DND-41 (cell line): ENCODE measurements around the gene PHF1.

ENCODE experiments used
- ATAC-seq: fragments of 200-7000 bp; cut with Tn5 transposase; 3 replicates; pipeline ENCODE4 v1.9.1; 2021; ENCODE audit warnings: low read depth; ENCODE audit not compliant: insufficient read depth
- DNase-seq: peaks from one replicate; pipeline ENCODE4 v3.0.0-alpha.2; 2020
- H2AFZ ChIP-seq: 2 replicates; pipeline ENCODE4 v1.6.0; 2012; ENCODE audit warnings: low read depth, low read length
- H3K27ac ChIP-seq: 2 replicates; pipeline ENCODE4 v1.5.1; 2012; ENCODE audit warnings: low read length, inconsistent platforms
- H3K27me3 ChIP-seq: fragments of 200-600 bp; sonication (generic); 2 replicates; pipeline ENCODE4 v1.6.0; 2012; ENCODE audit warnings: low read length, mild to moderate bottlenecking, inconsistent platforms; ENCODE audit not compliant: insufficient read depth, poor library complexity
- H3K36me3 ChIP-seq: 2 replicates; pipeline ENCODE4 v1.5.1; 2012; ENCODE audit warnings: low read length, inconsistent platforms; ENCODE audit not compliant: insufficient read depth
- H3K4me1 ChIP-seq: 2 replicates; pipeline ENCODE4 v1.5.1; 2012; ENCODE audit warnings: mild to moderate bottlenecking, low read length; ENCODE audit not compliant: insufficient read depth
- H3K4me2 ChIP-seq: 2 replicates; pipeline ENCODE4 v1.6.0; 2012; ENCODE audit warnings: mild to moderate bottlenecking, moderate library complexity, low read length, inconsistent platforms; ENCODE audit not compliant: insufficient read depth
- H3K4me3 ChIP-seq, 2 experiments: fragments of 200-600 bp in 1 of 2; shearing (Covaris generic) in 1 of 2; 2 replicates each; pipeline ENCODE4 v1.5.1; 2012 to 2016; ENCODE audit warnings: inconsistent platforms in 2 of 2, low read length in 2 of 2, mild to moderate bottlenecking in 2 of 2, low read depth in 1 of 2, moderate library complexity in 1 of 2
- H3K79me2 ChIP-seq: 2 replicates; pipeline ENCODE4 v1.6.0; 2012; ENCODE audit warnings: low read length, inconsistent platforms; ENCODE audit not compliant: insufficient read depth
- H3K9ac ChIP-seq: 2 replicates; pipeline ENCODE4 v1.6.0; 2012; ENCODE audit warnings: low read depth, mild to moderate bottlenecking, inconsistent platforms, low read length, moderate library complexity
- H3K9me3 ChIP-seq: 2 replicates; pipeline ENCODE4 v1.5.1; 2012; ENCODE audit warnings: low read length, moderate library complexity, mild to moderate bottlenecking, inconsistent platforms; ENCODE audit not compliant: insufficient read depth, severe bottlenecking
- H4K20me1 ChIP-seq: 2 replicates; pipeline ENCODE4 v1.6.0; 2012; ENCODE audit warnings: low read length; ENCODE audit not compliant: insufficient read depth
- CTCF ChIP-seq: IDR thresholded peaks from 2 replicates; pipeline ENCODE4 v1.5.1; 2012; ENCODE audit warnings: borderline replicate concordance, low read length, moderate library complexity, mild to moderate bottlenecking; ENCODE audit not compliant: poor library complexity, severe bottlenecking; ENCODE audit errors: extremely low read depth
- EZH2 ChIP-seq: IDR thresholded peaks from 3 replicates; pipeline ENCODE4 v1.6.1; 2012; ENCODE audit warnings: borderline replicate concordance, low read depth, mild to moderate bottlenecking, moderate library complexity, low read length, inconsistent platforms; ENCODE audit not compliant: severe bottlenecking

PHF1 gene

GRCh38 chr6:33390173-33390572, 20.6 kb upstream of the PHF1 start:
- Histone ChIP-seq H3K36me3 (peaks cover 29% of the 10 kb centered on the region), H4K20me1 (peaks cover 23% of the 10 kb centered on the region), H3K9me3 (no peaks in the 10 kb centered on the region), H3K79me2 (peaks cover 35% of the 10 kb centered on the region), H3K4me2 (no peak overlapping the region; the same call in 1 of the 2 replicates), H2AFZ (peak overlapping the region; percentile 79; the same call in 1 of the 2 replicates), H3K27ac (no peak overlapping the region), H3K4me1 (peaks cover 38% of the 10 kb centered on the region), H3K9ac (no peak overlapping the region), H3K27me3 (no peaks in the 10 kb centered on the region), H3K4me3 (no peak overlapping the region; a peak in 1 of 4 replicates)
- DNase-seq (no peak), ATAC-seq (no peak)
- TF ChIP-seq CTCF (no peak), EZH2 (no peak)

GRCh38 chr6:33390767-33391277, 20.0 kb upstream of the PHF1 start:
- peak overlapping the region; percentile 94 for H3K9ac ChIP-seq
- TF ChIP-seq EZH2 (no peak), CTCF (no peak)

GRCh38 chr6:33391278-33391921, 19.4 kb upstream of the PHF1 start, which contains the start of gene KIFC1:
Gene KIFC1, plus strand, starts transcription at chr6:33391823. Its CDS starts 163 bp downstream, at chr6:33391986.
- H3K9me3 ChIP-seq: no peaks in the 10 kb centered on the region
- H3K4me3 ChIP-seq: peak within 1 kb of the TSS; percentile 67 to 80
- H3K27ac ChIP-seq: peak within 1 kb of the TSS; percentile 97
- H3K36me3 ChIP-seq: peaks cover 40% of the 10 kb centered on the region
- H3K9ac ChIP-seq: peak within 1 kb of the TSS; percentile 94
- peaks cover 27% of the 10 kb centered on the region for H4K20me1 ChIP-seq
- TF ChIP-seq EZH2 (no peak), CTCF (peak; percentile 98)
- H2AFZ ChIP-seq: peak within 1 kb of the TSS; percentile 79
- no peaks in the 10 kb centered on the region for H3K27me3 ChIP-seq
- H3K4me2 ChIP-seq: peak within 1 kb of the TSS; percentile 93
- H3K4me1 ChIP-seq: peaks cover 45% of the 10 kb centered on the region
- peaks cover 48% of the 10 kb centered on the region for H3K79me2 ChIP-seq
- DNase-seq (peak; percentile 99), ATAC-seq (peak; percentile 93)

More at GRCh38 chr6:33390767-33391277, 20.0 kb upstream of the PHF1 start:
- Histone ChIP-seq H2AFZ (peak overlapping the region; percentile 79), H3K9me3 (no peaks in the 10 kb centered on the region), H3K27me3 (no peaks in the 10 kb centered on the region), H3K4me1 (peaks cover 44% of the 10 kb centered on the region), H3K79me2 (peaks cover 42% of the 10 kb centered on the region), H3K4me3 (peak overlapping the region; percentile 6 to 80; a peak in 2 of 4 replicates), H4K20me1 (peaks cover 27% of the 10 kb centered on the region), H3K4me2 (peak overlapping the region; percentile 62), H3K36me3 (peaks cover 34% of the 10 kb centered on the region), H3K27ac (peak overlapping the region; percentile 88)
- no peak for DNase-seq
- ATAC-seq: no peak
